H1 (cell line): ENCODE data around the gene YEATS2. TPM values are rescaled to one million over a fixed set of nuclear protein-coding genes. Genes with fewer than 3 reads are reported as not detected.

Experiments used
- CTCF ChIA-PET: fragments of 300-600 bp; sonication (Branson Sonifier 250); formaldehyde crosslinking; loops from one replicate; lab custom pipeline; 2021; ENCODE audit not compliant: partially characterized antibody; lab: Charles Lee
- POLR2A ChIA-PET: fragments of 300-600 bp; sonication (Branson Sonifier 250); formaldehyde crosslinking; loops from one replicate; lab custom pipeline; 2021; ENCODE audit warnings: inconsistent platforms; ENCODE audit not compliant: partially characterized antibody; lab: Charles Lee
- DNase-seq, 2 experiments: peaks; one replicate each; pipeline versions ENCODE4 v3.0.0 to v3.0.0-alpha.2; 2010 to 2022; ENCODE audit warnings: low spot score in 2 of 2, low read depth in 1 of 2, mixed read lengths in 1 of 2
- FAIRE-seq: peaks from 2 replicates; lab custom pipeline; 2011; peaks lifted over from hg19 to GRCh38; lab: Jason Lieb, UNC
- H2AFZ ChIP-seq: 2 replicates; pipeline ENCODE4 v1.8.1; 2012; ENCODE audit warnings: low read length, inconsistent platforms
- H2AK5ac ChIP-seq: 2 replicates; pipeline ENCODE4 v1.6.1; 2013; ENCODE audit warnings: low read depth, low read length
- H2BK120ac ChIP-seq: replicated peaks from 2 replicates; pipeline ENCODE3; 2013; ENCODE audit warnings: low read depth, low read length, inconsistent platforms
- H2BK12ac ChIP-seq: 2 replicates; pipeline ENCODE4 v1.6.1; 2013; ENCODE audit warnings: low read depth, low read length
- H2BK15ac ChIP-seq: 2 replicates; pipeline ENCODE4 v1.6.1; 2013; ENCODE audit warnings: low read length
- H2BK20ac ChIP-seq: 2 replicates; pipeline ENCODE4 v1.6.1; 2013; ENCODE audit warnings: low read length
- H2BK5ac ChIP-seq: 2 replicates; pipeline ENCODE4 v1.6.1; 2013; ENCODE audit warnings: low read depth, low read length
- H3K14ac ChIP-seq: 2 replicates; pipeline ENCODE4 v1.6.1; 2013; ENCODE audit warnings: inconsistent platforms; ENCODE audit not compliant: insufficient read length
- H3K18ac ChIP-seq: 2 replicates; pipeline ENCODE4 v1.6.1; 2013; ENCODE audit warnings: low read length; ENCODE audit errors: extremely low read depth
- H3K23ac ChIP-seq: 2 replicates; pipeline ENCODE4 v1.6.1; 2013; ENCODE audit warnings: inconsistent platforms; ENCODE audit not compliant: insufficient read length
- H3K23me2 ChIP-seq: 2 replicates; pipeline ENCODE4 v1.6.1; 2013; ENCODE audit warnings: low read depth, low read length
- H3K27ac ChIP-seq: 2 replicates; pipeline ENCODE4 v1.6.1; 2011; ENCODE audit warnings: low read depth, low read length, inconsistent platforms
- H3K27me3 ChIP-seq, 4 experiments: replicated peaks in 1 of 4; 1 replicate in 1 of 4; 2 replicates in 3 of 4; pipeline versions ENCODE4 v1.6.1 to v1.8.1; 2011 to 2013; ENCODE audit warnings: low read length in 3 of 4, mild to moderate bottlenecking in 3 of 4, inconsistent platforms in 2 of 4, mixed read lengths in 2 of 4, moderate library complexity in 1 of 4; ENCODE audit not compliant: control insufficient read depth in 3 of 4, insufficient read depth in 3 of 4; ENCODE audit errors: extremely low read depth in 1 of 4
- H3K36me3 ChIP-seq, 4 experiments: 2 replicates each; pipeline versions ENCODE4 v1.6.1 to v1.8.1; 2011 to 2013; ENCODE audit warnings: mild to moderate bottlenecking in 4 of 4, low read length in 3 of 4, moderate library complexity in 2 of 4, control low read depth in 1 of 4, inconsistent platforms in 1 of 4; ENCODE audit not compliant: insufficient read depth in 4 of 4, control insufficient read depth in 2 of 4
- H3K4ac ChIP-seq: replicated peaks from 2 replicates; pipeline ENCODE3; 2013; ENCODE audit warnings: low read length, low read depth, mixed read lengths, inconsistent platforms; ENCODE audit not compliant: insufficient read length
- H3K4me1 ChIP-seq, 4 experiments: replicated peaks in 1 of 4; 1 replicate in 1 of 4; 2 replicates in 3 of 4; pipeline versions ENCODE4 v1.6.1 to v1.8.1; 2011 to 2013; ENCODE audit warnings: low read length in 3 of 4, inconsistent platforms in 2 of 4, mixed read lengths in 1 of 4; ENCODE audit not compliant: insufficient read depth in 4 of 4, control insufficient read depth in 3 of 4
- H3K4me2 ChIP-seq, 2 experiments: 2 replicates each; pipeline versions ENCODE4 v1.6.1 to v1.8.1; 2011 to 2013; ENCODE audit warnings: low read depth in 2 of 2, low read length in 2 of 2, control low read depth in 1 of 2, inconsistent platforms in 1 of 2, mild to moderate bottlenecking in 1 of 2; ENCODE audit not compliant: insufficient read depth in 1 of 2
- H3K4me3 ChIP-seq, 4 experiments: fragments of 200-600, 300-600 bp in 1 of 4; sonication (generic), shearing (Covaris generic), sonication (Bioruptor Twin) in 1 of 4; 2 replicates each; pipeline versions ENCODE4 v1.5.1 to v1.8.1; 2011 to 2016; ENCODE audit warnings: low read length in 4 of 4, low read depth in 3 of 4, control low read depth in 2 of 4, inconsistent platforms in 2 of 4, mild to moderate bottlenecking in 2 of 4, mixed read lengths in 1 of 4, moderate library complexity in 1 of 4; ENCODE audit not compliant: insufficient read depth in 2 of 4; ENCODE audit errors: extremely low read depth in 1 of 4
- H3K56ac ChIP-seq: replicated peaks from 2 replicates; pipeline ENCODE3; 2013; ENCODE audit warnings: low read depth, mild to moderate bottlenecking, mixed read lengths, low read length, inconsistent platforms; ENCODE audit not compliant: insufficient read length
- H3K79me1 ChIP-seq: 2 replicates; pipeline ENCODE4 v1.6.1; 2013; ENCODE audit warnings: low read depth, low read length, control low read depth
- H3K79me2 ChIP-seq, 2 experiments: 2 replicates each; pipeline versions ENCODE4 v1.6.1 to v1.8.1; 2012 to 2013; ENCODE audit warnings: low read length in 2 of 2, mild to moderate bottlenecking in 2 of 2, inconsistent platforms in 1 of 2; ENCODE audit not compliant: insufficient read depth in 2 of 2, control insufficient read depth in 1 of 2
- H3K9ac ChIP-seq, 4 experiments: replicated peaks in 1 of 4; 1 replicate in 1 of 4; 2 replicates in 3 of 4; pipeline versions ENCODE4 v1.6.1 to v1.8.1; 2011 to 2013; ENCODE audit warnings: low read depth in 3 of 4, low read length in 3 of 4, control low read depth in 2 of 4, mild to moderate bottlenecking in 2 of 4, moderate library complexity in 2 of 4, inconsistent platforms in 1 of 4; ENCODE audit errors: extremely low read depth in 1 of 4
- H3K9me3 ChIP-seq, 2 experiments: 2 replicates each; pipeline versions ENCODE4 v1.6.1 to v1.8.1; 2012 to 2013; ENCODE audit warnings: mild to moderate bottlenecking in 2 of 2, moderate library complexity in 2 of 2, control low read depth in 1 of 2, inconsistent platforms in 1 of 2, low read depth in 1 of 2, low read length in 1 of 2, mixed read lengths in 1 of 2; ENCODE audit not compliant: insufficient read depth in 2 of 2
- H4K20me1 ChIP-seq, 2 experiments: replicated peaks in 1 of 2; 2 replicates each; pipeline versions ENCODE3 to v1.8.1; 2011 to 2013; ENCODE audit warnings: inconsistent platforms in 2 of 2, low read length in 2 of 2, mild to moderate bottlenecking in 1 of 2; ENCODE audit not compliant: insufficient read depth in 2 of 2, control insufficient read depth in 1 of 2
- H4K5ac ChIP-seq: 2 replicates; pipeline ENCODE4 v1.6.1; 2013; ENCODE audit warnings: low read length, low read depth, mixed read lengths, inconsistent platforms; ENCODE audit not compliant: insufficient read length
- H4K8ac ChIP-seq: 2 replicates; pipeline ENCODE4 v1.8.0; 2013; ENCODE audit warnings: mild to moderate bottlenecking, moderate library complexity, low read length, inconsistent platforms; ENCODE audit not compliant: insufficient read depth; ENCODE audit errors: extremely low read depth
- H4K91ac ChIP-seq: replicated peaks from 2 replicates; pipeline ENCODE3; 2013; ENCODE audit warnings: low read length, mixed read lengths, inconsistent platforms; ENCODE audit not compliant: insufficient read length
- ATF2 ChIP-seq: IDR thresholded peaks from 2 replicates; pipeline ENCODE4 v1.6.1; 2012; ENCODE audit warnings: low read length, inconsistent platforms
- CHD1 ChIP-seq: IDR thresholded peaks from 2 replicates; pipeline ENCODE4 v1.6.1; 2012; ENCODE audit warnings: low read depth, low read length, improper control_type of control experiment
- CREB1 ChIP-seq: IDR thresholded peaks from 2 replicates; pipeline ENCODE4 v1.6.1; 2012; ENCODE audit warnings: inconsistent platforms
- HDAC2 ChIP-seq, 2 experiments: fragments of 300-600 bp in 1 of 2; sonication (generic) in 1 of 2; IDR thresholded peaks; 2 replicates each; pipeline ENCODE4 v1.6.1; 2011 to 2012; ENCODE audit warnings: low read depth in 2 of 2, low read length in 2 of 2, mild to moderate bottlenecking in 2 of 2, moderate library complexity in 2 of 2, borderline replicate concordance in 1 of 2, inconsistent platforms in 1 of 2
- JUN ChIP-seq: IDR thresholded peaks from 2 replicates; pipeline ENCODE4 v1.6.1; 2011; ENCODE audit warnings: low read depth, mild to moderate bottlenecking, improper control_type of control experiment, low read length
- SIN3A ChIP-seq, 2 experiments: IDR thresholded peaks in 1 of 2; conservative IDR thresholded peaks in 1 of 2; 2 replicates each; pipeline ENCODE4 v1.6.1; 2011 to 2012; ENCODE audit warnings: low read length in 2 of 2, improper control_type of control experiment in 1 of 2, low read depth in 1 of 2, mild to moderate bottlenecking in 1 of 2
- USF2 ChIP-seq: IDR thresholded peaks from 2 replicates; pipeline ENCODE4 v1.6.1; 2011; ENCODE audit warnings: low read length, improper control_type of control experiment
- WGBS, 2 experiments: shearing (Covaris generic) in 1 of 2; methylation state at CpG; one replicate each; pipeline versions ENCODE4 v1.1.6 to v1.1.7; 2013 to 2015; ENCODE audit warnings: low lambda C conversion rate in 2 of 2, mixed read lengths in 2 of 2, inconsistent platforms in 1 of 2, low coverage in 1 of 2, missing lambda C conversion rate in 1 of 2; ENCODE audit not compliant: insufficient replicate concordance in 2 of 2, insufficient coverage in 1 of 2, insufficient read length in 1 of 2; ENCODE audit errors: extremely low coverage in 1 of 2, missing lambda C conversion rate in 1 of 2; 5-methylcytosine and 5-hydroxymethylcytosine counted together
- polyA plus RNA-seq, 7 experiments: library from polyadenylated mRNA; depleted of rRNA in 3 of 7; stranded (reverse) in 5 of 7; unstranded in 2 of 7; fragments of >200 nt in 5 of 7; fragments of 200-250 nt in 2 of 7; gene quantifications; 1 replicate in 5 of 7; 2 replicates in 1 of 7; 4 replicates in 1 of 7; pipeline versions ENCODE4 v1.2.1 to v1.2.3, GENCODE V29; 2011 to 2013; ENCODE audit warnings: missing spikeins in 2 of 7, mixed read lengths in 2 of 7
- total RNA-seq: library from RNA; stranded (reverse); fragmentation: NEBNext Ultra II Directional; extraction: Animal tissue kit (Norgen Biotek cat#: 25700); gene quantifications from 2 replicates; pipeline ENCODE4 v1.2.1, GENCODE V29; 2021

The YEATS2 gene
- total and polyA plus RNA-seq, 2 of the 8 experiments (the other 6 are each of a cell fraction or from before 2014, with no cell fraction given) = 35.3 to 53.7 TPM

GRCh38 chr3:183799461-183799860 lies 101.9 kb downstream of the YEATS2 start:
- 93% methylated on average over 5 of the region's 5 CpGs; no CpG with 5 or more reads in 1 of the 2 experiments for WGBS, 2 experiments

More at GRCh38 chr3:183799461-183799860, 101.9 kb downstream of the YEATS2 start:
- CTCF ChIA-PET = interaction anchor here (0.7 kb wide), 1 partner anchor 254 kb away, joined by 3 read pairs; the partner anchor contains the start of gene HTR3C
- H3K9me3 ChIP-seq = no peaks in the 10 kb centered on the region
- H4K5ac ChIP-seq = no peak overlapping the region
- no peak overlapping the region for H3K4me3 ChIP-seq
- no peak overlapping the region for H3K9ac ChIP-seq
- H3K18ac ChIP-seq = no peak overlapping the region
- H3K14ac ChIP-seq = no peak overlapping the region
- FAIRE-seq = no peak
- H3K4ac ChIP-seq = no peak overlapping the region
- no peak overlapping the region for H2BK120ac ChIP-seq
- H2BK5ac ChIP-seq = no peak overlapping the region
- no peaks in the 10 kb centered on the region for H3K27me3 ChIP-seq
- DNase-seq = no peak
- H3K4me2 ChIP-seq = no peak overlapping the region
- H3K4me1 ChIP-seq = no peaks in the 10 kb centered on the region
- H3K23me2 ChIP-seq = no peaks in the 10 kb centered on the region
- peaks cover 36 to 65% (median 58%) of the 10 kb centered on the region in 4 experiments for H3K36me3 ChIP-seq
- no peak overlapping the region for H3K27ac ChIP-seq
- no peak overlapping the region for H2BK15ac ChIP-seq
- no peak overlapping the region for H4K8ac ChIP-seq
- no peak overlapping the region for H2AFZ ChIP-seq
- H3K79me2 ChIP-seq = no peaks in the 10 kb centered on the region
- TF ChIP-seq CREB1 = no peak
- TF ChIP-seq JUN = no peak
- no peak for TF ChIP-seq ATF2
- no peak for TF ChIP-seq HDAC2 (IDR thresholded peaks at IDR 0.05; ENCODE audit: borderline replicate concordance in 1 of 2, low read depth in 2 of 2, low read length in 2 of 2)
- TF ChIP-seq CHD1 = no peak
- TF ChIP-seq SIN3A (conservative IDR thresholded peaks at IDR 0.05 in 1 of 2, IDR thresholded peaks at IDR 0.05 in 1 of 2; ENCODE audit: low read depth in 1 of 2, low read length in 2 of 2) = no peak
- TF ChIP-seq USF2 = no peak
- TF ChIP-seq, all 59 proteins: peak for 0
- Histone ChIP-seq H4K91ac (no peak overlapping the region), H4K20me1 (peaks cover 4 to 5% of the 10 kb centered on the region in 2 experiments), H2BK20ac (no peak overlapping the region), H3K56ac (no peak overlapping the region), H2AK5ac (no peak overlapping the region), H3K23ac (no peak overlapping the region), H3K79me1 (no peaks in the 10 kb centered on the region; the same call in 1 of the 2 replicates), H2BK12ac (no peak overlapping the region)
- POLR2A ChIA-PET = no interaction called here
